Stomach smooth muscle (tissue), 2 donors: Measurements from ENCODE around the gene PIGZ.

ENCODE experiments used
- H3K27ac ChIP-seq: one replicate; pipeline ENCODE4 v1.7.0; 2013; ENCODE audit warnings: mild to moderate bottlenecking, low read length, inconsistent platforms
- H3K27me3 ChIP-seq, 2 donors: one replicate each; pipeline ENCODE4 v1.7.0; 2013; ENCODE audit warnings: low read length in 2 of 2; ENCODE audit not compliant: insufficient read depth in 2 of 2, control insufficient read depth in 1 of 2
- H3K36me3 ChIP-seq, 2 donors: one replicate each; pipeline ENCODE4 v1.7.0; 2013; ENCODE audit warnings: low read length in 2 of 2; ENCODE audit not compliant: control insufficient read depth in 2 of 2, insufficient read depth in 2 of 2
- H3K4me1 ChIP-seq: one replicate; pipeline ENCODE4 v1.7.0; 2013; ENCODE audit warnings: low read length; ENCODE audit not compliant: control insufficient read depth, insufficient read depth
- H3K4me3 ChIP-seq, 2 donors: one replicate each; pipeline ENCODE4 v1.7.0; 2013; ENCODE audit warnings: low read length in 2 of 2
- H3K9ac ChIP-seq, 2 donors: one replicate each; pipeline ENCODE4 v1.7.0; 2013; ENCODE audit warnings: low read length in 2 of 2, mild to moderate bottlenecking in 1 of 2
- H3K9me3 ChIP-seq, 2 donors: one replicate each; pipeline ENCODE4 v1.7.0; 2013; ENCODE audit warnings: low read length in 2 of 2; ENCODE audit not compliant: control insufficient read depth in 2 of 2
- donor health status: healthy.
- donor health status: Pancreatic carcinoma.

The PIGZ gene

DNA sequence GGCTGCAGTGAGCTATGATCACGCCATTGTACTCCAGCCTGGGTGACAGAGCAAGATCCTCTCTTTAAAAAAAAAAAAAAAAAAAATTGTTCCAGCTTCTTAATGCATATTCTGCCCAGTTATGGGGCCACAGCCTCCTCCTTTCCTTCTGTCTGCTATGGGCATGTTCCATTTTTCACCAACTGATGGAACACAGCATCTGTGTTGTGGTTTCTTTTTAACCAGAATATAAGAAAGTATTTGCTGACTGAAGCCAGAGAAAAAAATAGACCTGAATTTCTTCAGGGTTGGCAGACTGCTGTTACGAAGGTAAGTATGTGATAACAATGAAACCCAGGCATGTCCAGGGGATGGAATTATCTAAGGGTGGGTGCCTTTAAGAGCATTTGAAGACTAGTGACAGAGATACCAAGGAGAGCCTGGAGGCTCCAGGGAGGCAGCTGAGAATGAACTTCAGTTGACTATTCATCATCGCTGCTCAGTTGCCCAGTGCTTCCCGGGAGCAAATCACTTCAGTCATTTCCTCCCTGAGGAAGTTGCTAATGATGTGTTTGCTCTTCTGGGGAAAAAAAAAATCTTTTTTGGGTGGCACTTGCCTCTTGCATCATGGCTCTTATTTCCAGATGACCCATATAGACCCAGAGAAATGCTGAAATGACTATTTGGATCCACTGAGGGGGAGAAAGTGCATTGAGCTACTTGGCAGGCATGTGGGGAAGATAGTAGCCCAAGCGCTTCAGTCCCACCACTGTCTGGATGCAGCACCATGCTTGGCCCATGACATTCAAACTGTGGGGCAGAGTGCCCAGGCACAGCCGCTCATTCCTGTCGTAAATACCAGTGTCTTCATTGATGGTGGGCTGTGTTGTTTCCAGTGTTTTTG, 40.8 kb downstream of the PIGZ start:
- Histone ChIP-seq H3K36me3 (peaks cover 25 to 29% of the 10 kb centered on the region in 2 donors), H3K27ac (no peak overlapping the region), H3K4me3 (no peak overlapping the region), H3K9ac (no peak overlapping the region), H3K9me3 (no peaks in the 10 kb centered on the region), H3K27me3 (no peaks in the 10 kb centered on the region), H3K4me1 (no peaks in the 10 kb centered on the region)

GRCh38 chr3:196920733-196921132, 47.9 kb downstream of the PIGZ start:
- Histone ChIP-seq H3K9me3 (no peaks in the 10 kb centered on the region), H3K4me3 (no peak overlapping the region), H3K9ac (no peak overlapping the region), H3K27ac (no peak overlapping the region), H3K36me3 (peaks cover 3 to 6% of the 10 kb centered on the region in 2 donors), H3K27me3 (no peaks in the 10 kb centered on the region), H3K4me1 (no peaks in the 10 kb centered on the region)

DNA sequence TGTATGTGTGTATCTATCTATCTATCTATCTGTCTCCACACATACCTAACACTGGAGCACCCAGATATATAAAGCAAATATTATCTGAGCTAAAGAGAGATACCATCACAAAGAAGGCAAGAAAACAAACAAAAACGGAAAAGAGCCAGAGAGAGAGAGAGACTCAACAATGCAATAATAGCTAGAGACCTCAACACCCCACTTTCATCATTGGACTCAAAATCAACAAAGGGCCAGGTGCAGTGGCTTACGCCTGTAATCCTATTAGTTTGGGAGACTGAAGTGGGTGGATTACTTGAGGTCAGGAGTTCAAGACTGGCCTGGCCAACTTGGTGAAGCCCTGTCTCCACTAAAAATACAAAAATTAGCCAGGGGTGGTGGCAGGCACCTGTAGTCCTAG, 49.7 kb downstream of the PIGZ start:
- Histone ChIP-seq H3K9me3 (no peaks in the 10 kb centered on the region), H3K4me3 (no peak overlapping the region), H3K9ac (no peak overlapping the region), H3K36me3 (peaks cover 12 to 15% of the 10 kb centered on the region in 2 donors), H3K27ac (no peak overlapping the region), H3K4me1 (no peaks in the 10 kb centered on the region), H3K27me3 (no peaks in the 10 kb centered on the region)

- Histone ChIP-seq H3K27me3 (no peaks in the 10 kb centered on the region), H3K27ac (no peak overlapping the region), H3K9me3 (no peaks in the 10 kb centered on the region), H3K9ac (no peak overlapping the region), H3K36me3 (peaks cover 10 to 14% of the 10 kb centered on the region in 2 donors), H3K4me3 (no peak overlapping the region), H3K4me1 (no peaks in the 10 kb centered on the region)
These were observed 51.6 kb downstream of the PIGZ start for GRCh38 chr3:196916995-196917394.

- Histone ChIP-seq H3K9ac (no peak overlapping the region), H3K9me3 (no peaks in the 10 kb centered on the region), H3K27me3 (no peaks in the 10 kb centered on the region), H3K4me1 (no peaks in the 10 kb centered on the region), H3K27ac (no peak overlapping the region), H3K4me3 (no peak overlapping the region), H3K36me3 (peaks cover 10 to 15% of the 10 kb centered on the region in 2 donors)
These were observed 52.4 kb downstream of the PIGZ start for GRCh38 chr3:196916221-196916620.

DNA sequence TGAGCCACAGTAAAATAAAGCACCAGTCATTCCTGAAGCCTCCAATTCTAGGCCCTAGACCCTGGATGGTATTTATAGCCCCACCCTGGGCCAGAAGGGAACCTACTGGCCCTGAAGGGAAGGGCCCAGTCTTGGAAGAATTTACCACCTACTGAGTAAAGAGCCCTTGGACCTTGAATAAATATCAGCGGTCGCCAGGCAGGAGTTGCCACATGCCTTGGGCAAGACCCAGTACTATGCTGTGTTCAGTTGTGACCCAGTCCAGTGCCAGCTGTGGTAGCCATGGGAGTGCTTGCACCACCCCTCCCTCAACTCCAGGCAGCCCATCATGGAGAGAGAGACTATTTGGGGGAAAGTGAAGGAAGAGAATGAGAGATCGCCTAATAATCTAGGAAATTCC, 53.3 kb downstream of the PIGZ start:
- Histone ChIP-seq H3K9ac (no peak overlapping the region), H3K27me3 (no peaks in the 10 kb centered on the region), H3K9me3 (no peaks in the 10 kb centered on the region), H3K4me3 (no peak overlapping the region), H3K36me3 (peaks cover 10 to 15% of the 10 kb centered on the region in 2 donors), H3K4me1 (no peaks in the 10 kb centered on the region), H3K27ac (no peak overlapping the region)

GRCh38 chr3:196914866-196915265, 53.8 kb downstream of the PIGZ start:
- Histone ChIP-seq H3K27ac (no peak overlapping the region), H3K36me3 (peaks cover 10 to 15% of the 10 kb centered on the region in 2 donors), H3K27me3 (no peaks in the 10 kb centered on the region), H3K9me3 (no peaks in the 10 kb centered on the region), H3K4me1 (no peaks in the 10 kb centered on the region), H3K4me3 (no peak overlapping the region), H3K9ac (no peak overlapping the region)

DNA sequence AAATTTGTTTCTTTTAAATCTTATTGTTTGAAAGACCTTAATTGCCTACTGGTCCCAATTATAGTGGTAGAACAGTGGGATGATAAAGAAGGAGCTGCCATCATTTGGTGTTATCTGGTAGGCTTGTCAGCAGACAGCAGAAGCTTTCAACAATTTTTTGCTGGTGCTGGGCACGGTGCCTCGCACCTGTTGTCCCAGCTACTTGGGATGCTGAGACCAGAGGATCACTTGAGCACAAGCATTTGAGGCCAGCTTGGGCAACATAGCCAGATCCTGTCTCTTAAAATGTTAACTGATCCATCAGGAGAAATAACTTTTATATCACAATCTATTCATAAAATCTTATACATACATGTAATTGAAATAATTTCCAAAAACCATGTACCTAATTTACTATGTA, 64.9 kb downstream of the PIGZ start:
- Histone ChIP-seq H3K4me3 (no peak overlapping the region), H3K27ac (no peak overlapping the region), H3K4me1 (no peaks in the 10 kb centered on the region), H3K9me3 (no peaks in the 10 kb centered on the region), H3K9ac (no peak overlapping the region), H3K27me3 (no peaks in the 10 kb centered on the region), H3K36me3 (peaks cover 33 to 36% of the 10 kb centered on the region in 2 donors)

DNA sequence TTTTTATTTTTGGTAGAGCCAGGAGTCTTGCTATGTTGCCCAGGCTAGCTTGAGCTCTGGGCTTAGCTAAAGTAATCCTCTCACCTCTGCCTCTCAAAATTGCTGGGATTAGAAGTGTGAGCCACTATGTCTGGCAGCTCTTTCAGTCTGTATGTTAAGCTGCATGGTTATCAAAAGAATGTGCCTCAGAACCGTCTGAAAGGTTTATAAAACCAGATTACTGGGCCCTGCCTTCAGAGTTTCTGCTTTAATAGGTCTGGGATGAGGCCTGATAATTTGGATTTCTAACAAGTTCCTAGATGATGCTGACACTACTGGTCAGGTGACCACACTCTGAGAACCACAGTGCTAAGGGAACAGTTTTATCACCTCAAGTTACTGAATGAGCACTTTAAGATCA, 66.3 kb downstream of the PIGZ start:
- no peak overlapping the region for H3K9ac ChIP-seq
- H3K27me3 ChIP-seq = no peaks in the 10 kb centered on the region
- H3K36me3 ChIP-seq = peaks cover 33 to 36% of the 10 kb centered on the region in 2 donors
- H3K9me3 ChIP-seq = no peaks in the 10 kb centered on the region
- no peaks in the 10 kb centered on the region for H3K4me1 ChIP-seq
- H3K4me3 ChIP-seq = no peak overlapping the region
- H3K27ac ChIP-seq = no peak overlapping the region

DNA sequence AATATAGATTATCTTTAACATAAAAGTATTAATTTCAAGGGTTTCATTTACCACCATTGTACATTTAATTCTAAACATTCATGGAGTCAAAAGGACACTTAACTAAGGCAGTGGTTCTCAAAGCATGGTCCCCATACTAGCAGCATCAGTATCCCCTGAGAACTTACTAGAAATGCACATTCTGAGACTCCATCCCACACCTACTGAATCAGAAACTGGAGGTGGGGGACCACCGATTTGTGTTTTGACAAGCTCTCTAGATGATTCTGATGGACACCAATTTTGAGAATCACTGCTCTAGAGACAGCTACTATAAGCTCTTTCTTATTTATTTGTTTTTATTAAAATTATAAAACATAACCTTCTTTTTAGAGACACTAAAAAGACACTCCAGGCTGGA, 66.9 kb downstream of the PIGZ start:
- Histone ChIP-seq H3K9me3 (no peaks in the 10 kb centered on the region), H3K27me3 (no peaks in the 10 kb centered on the region), H3K36me3 (peaks cover 33 to 36% of the 10 kb centered on the region in 2 donors), H3K27ac (no peak overlapping the region), H3K4me3 (no peak overlapping the region), H3K4me1 (no peaks in the 10 kb centered on the region), H3K9ac (no peak overlapping the region)
